SK-N-SH (cell line): ENCODE measurements around the gene GOLGB1. TPM values are rescaled to one million over a fixed set of nuclear protein-coding genes. Genes with fewer than 3 reads are reported as not detected.

Source experiments
- CTCF ChIA-PET: fragments of 300-600, 350-600 bp; formaldehyde crosslinking; extraction: SDS; loops from one replicate; lab custom pipeline; 2021; lab: Yijun Ruan, JAX
- POLR2A ChIA-PET: fragments of 350-600 bp; sonication (Branson Sonifier 250); formaldehyde crosslinking; extraction: SDS; loops from one replicate; lab custom pipeline; 2020; ENCODE audit warnings: antibody characterized with exemption, inconsistent platforms; lab: Yijun Ruan, JAX
- DNase-seq: peaks from one replicate; pipeline ENCODE4 v3.0.0; 2012
- H2AFZ ChIP-seq: fragments of 200-600 bp; sonication (generic); 2 replicates; pipeline ENCODE4 v1.8.1; 2016; ENCODE audit warnings: antibody characterized with exemption, mild to moderate bottlenecking, low read depth
- H3F3A ChIP-seq: fragments of 200-600 bp; sonication (generic); replicated peaks from 2 replicates; pipeline ENCODE3; 2016; ENCODE audit warnings: antibody characterized with exemption, mild to moderate bottlenecking; ENCODE audit not compliant: insufficient read depth
- H3K27ac ChIP-seq, 2 experiments: fragments of 200-500 bp in 1 of 2; fragments of 200-600 bp in 1 of 2; sonication (Bioruptor generic) in 1 of 2; sonication (generic), shearing (Covaris generic) in 1 of 2; 2 replicates each; pipeline versions ENCODE4 v1.5.1 to v1.6.1; 2014 to 2016; ENCODE audit warnings: low read depth in 2 of 2, inconsistent platforms in 1 of 2, low read length in 1 of 2, mild to moderate bottlenecking in 1 of 2, mixed read lengths in 1 of 2
- H3K27me3 ChIP-seq: fragments of 200-600 bp; sonication (generic), shearing (Covaris generic); 2 replicates; pipeline ENCODE4 v1.6.1; 2016; ENCODE audit warnings: mixed run types; ENCODE audit not compliant: insufficient read depth
- H3K36me3 ChIP-seq, 2 experiments: fragments of 200-500 bp in 1 of 2; fragments of 200-600 bp in 1 of 2; sonication (Bioruptor generic) in 1 of 2; sonication (generic) in 1 of 2; replicated peaks in 1 of 2; 2 replicates each; pipeline versions ENCODE3 to v1.5.1; 2014 to 2016; ENCODE audit warnings: low read length in 1 of 2, mild to moderate bottlenecking in 1 of 2; ENCODE audit not compliant: insufficient read depth in 2 of 2, control insufficient read depth in 1 of 2
- H3K4me1 ChIP-seq, 2 experiments: fragments of 200-500 bp in 1 of 2; fragments of 200-600 bp in 1 of 2; sonication (Bioruptor generic) in 1 of 2; sonication (generic), shearing (Covaris generic) in 1 of 2; 2 replicates each; pipeline versions ENCODE4 v1.5.1 to v1.6.1; 2014 to 2016; ENCODE audit warnings: low read depth in 1 of 2, low read length in 1 of 2, mixed run types in 1 of 2; ENCODE audit not compliant: insufficient read depth in 2 of 2, control insufficient read depth in 1 of 2
- H3K4me2 ChIP-seq: fragments of 200-600 bp; sonication (generic), shearing (Covaris generic); 2 replicates; pipeline ENCODE4 v1.6.1; 2017; ENCODE audit warnings: mixed run types
- H3K4me3 ChIP-seq, 2 experiments: fragments of 200-500 bp in 1 of 2; fragments of 200-600 bp in 1 of 2; sonication (Bioruptor generic) in 1 of 2; sonication (generic), shearing (Covaris generic) in 1 of 2; 2 replicates each; pipeline versions ENCODE4 v1.5.1 to v1.8.1; 2014 to 2016; ENCODE audit warnings: low read depth in 2 of 2, inconsistent platforms in 1 of 2, low read length in 1 of 2, mild to moderate bottlenecking in 1 of 2, mixed read lengths in 1 of 2, moderate library complexity in 1 of 2
- H3K79me2 ChIP-seq: fragments of 200-600 bp; sonication (generic); 2 replicates; pipeline ENCODE4 v1.8.1; 2017; ENCODE audit warnings: mild to moderate bottlenecking; ENCODE audit not compliant: insufficient read depth
- H3K9ac ChIP-seq: fragments of 200-600 bp; sonication (generic); 2 replicates; pipeline ENCODE4 v1.6.1; 2017; ENCODE audit warnings: mixed run types
- H3K9me2 ChIP-seq: fragments of 200-600 bp; sonication (generic); 2 replicates; pipeline ENCODE4 v1.6.1; 2017; ENCODE audit warnings: mixed run types
- H3K9me3 ChIP-seq: fragments of 200-600 bp; sonication (generic); 2 replicates; pipeline ENCODE4 v1.6.1; 2017; ENCODE audit warnings: mixed run types, mild to moderate bottlenecking, moderate library complexity
- H4K20me1 ChIP-seq: fragments of 200-600 bp; sonication (generic); 2 replicates; pipeline ENCODE4 v1.6.1; 2017; ENCODE audit warnings: mild to moderate bottlenecking, mixed run types; ENCODE audit not compliant: insufficient read depth
- CHD2 ChIP-seq: fragments of 150-350 bp; IDR thresholded peaks from 2 replicates; pipeline ENCODE4 v1.6.1; 2018; ENCODE audit warnings: low read length; ENCODE audit not compliant: partially characterized antibody
- EZH2phosphoT487 ChIP-seq: fragments of 200-600 bp; sonication (generic); IDR thresholded peaks from 2 replicates; pipeline ENCODE4 v1.6.1; 2017; ENCODE audit warnings: low read depth, mixed run types, mild to moderate bottlenecking, antibody characterized with exemption, moderate library complexity, borderline replicate concordance
- FOSL2 ChIP-seq: IDR thresholded peaks from 2 replicates; pipeline ENCODE4 v1.4.0; 2012; ENCODE audit warnings: low read depth, mild to moderate bottlenecking, moderate library complexity, borderline replicate concordance
- FOXJ3 ChIP-seq: sonication (generic); formaldehyde crosslinking; IDR thresholded peaks from 2 replicates; pipeline ENCODE4 v1.5.1; 2020; ENCODE audit warnings: mild to moderate bottlenecking, missing genetic modification reagents
- GABPA ChIP-seq: IDR thresholded peaks from 2 replicates; pipeline ENCODE4 v1.4.0; 2012; ENCODE audit warnings: low read depth, mild to moderate bottlenecking
- GATA2 ChIP-seq: sonication (generic); formaldehyde crosslinking; IDR thresholded peaks from 2 replicates; pipeline ENCODE4 v1.5.0; 2020; ENCODE audit warnings: mild to moderate bottlenecking, missing genetic modification reagents
- JUND ChIP-seq: IDR thresholded peaks from 2 replicates; pipeline ENCODE4 v1.4.0; 2012
- MXI1 ChIP-seq: IDR thresholded peaks from 2 replicates; pipeline ENCODE4 v1.6.1; 2012; ENCODE audit warnings: mild to moderate bottlenecking, low read depth, low read length, improper control_type of control experiment
- NFIC ChIP-seq: IDR thresholded peaks from 2 replicates; pipeline ENCODE4 v1.4.0; 2012; ENCODE audit warnings: borderline replicate concordance
- POLR2AphosphoS5 ChIP-seq: IDR thresholded peaks from 2 replicates; pipeline ENCODE4 v1.6.1; 2012; ENCODE audit warnings: low read depth, low read length
- RAD21 ChIP-seq: IDR thresholded peaks from 2 replicates; pipeline ENCODE4 v1.6.1; 2012; ENCODE audit warnings: mild to moderate bottlenecking, low read length
- RCOR1 ChIP-seq: fragments of 150-350 bp; IDR thresholded peaks from 2 replicates; pipeline ENCODE4 v1.6.1; 2017; ENCODE audit warnings: antibody characterized with exemption, low read length
- RXRA ChIP-seq: IDR thresholded peaks from 2 replicates; pipeline ENCODE4 v1.4.0; 2012; ENCODE audit warnings: low read depth, mild to moderate bottlenecking, borderline replicate concordance
- TAF1 ChIP-seq: IDR thresholded peaks from 2 replicates; pipeline ENCODE4 v1.6.1; 2012; ENCODE audit warnings: low read depth, mild to moderate bottlenecking, low read length, moderate library complexity, borderline replicate concordance
- TCF12 ChIP-seq: IDR thresholded peaks from 2 replicates; pipeline ENCODE4 v1.4.0; 2012
- YY1 ChIP-seq: IDR thresholded peaks from 2 replicates; pipeline ENCODE4 v1.4.0; 2012; ENCODE audit warnings: low read depth, mild to moderate bottlenecking
- WGBS: methylation state at CpG from one replicate; pipeline ENCODE4 v1.1.6; 2017; ENCODE audit warnings: low lambda C conversion rate; 5-methylcytosine and 5-hydroxymethylcytosine counted together
- polyA plus RNA-seq, 3 experiments: library from polyadenylated mRNA; depleted of rRNA; stranded (reverse); fragments of >200 nt; gene quantifications; 2 replicates each; pipeline ENCODE4 v1.2.3, GENCODE V29; 2012
- TF ChIP-seq, protein P1 (sequence below): IDR thresholded peaks from 2 replicates; pipeline ENCODE4 v1.4.0; 2012; ENCODE audit warnings: low read depth, borderline replicate concordance
- TF ChIP-seq, protein P2 (sequence below): IDR thresholded peaks from 2 replicates; pipeline ENCODE4 v1.6.1; 2012; ENCODE audit warnings: mild to moderate bottlenecking, low read depth, low read length, moderate library complexity
- TF ChIP-seq, protein P3 (sequence below): fragments of 200-600 bp; sonication (generic); IDR thresholded peaks from 2 replicates; pipeline ENCODE4 v1.6.1; 2017; ENCODE audit warnings: antibody characterized with exemption, mild to moderate bottlenecking, moderate library complexity

Gene GOLGB1
- polyA plus RNA-seq, 1 of the 3 experiments (the other 2 are of a cell fraction) = 10.3 TPM

DNA sequence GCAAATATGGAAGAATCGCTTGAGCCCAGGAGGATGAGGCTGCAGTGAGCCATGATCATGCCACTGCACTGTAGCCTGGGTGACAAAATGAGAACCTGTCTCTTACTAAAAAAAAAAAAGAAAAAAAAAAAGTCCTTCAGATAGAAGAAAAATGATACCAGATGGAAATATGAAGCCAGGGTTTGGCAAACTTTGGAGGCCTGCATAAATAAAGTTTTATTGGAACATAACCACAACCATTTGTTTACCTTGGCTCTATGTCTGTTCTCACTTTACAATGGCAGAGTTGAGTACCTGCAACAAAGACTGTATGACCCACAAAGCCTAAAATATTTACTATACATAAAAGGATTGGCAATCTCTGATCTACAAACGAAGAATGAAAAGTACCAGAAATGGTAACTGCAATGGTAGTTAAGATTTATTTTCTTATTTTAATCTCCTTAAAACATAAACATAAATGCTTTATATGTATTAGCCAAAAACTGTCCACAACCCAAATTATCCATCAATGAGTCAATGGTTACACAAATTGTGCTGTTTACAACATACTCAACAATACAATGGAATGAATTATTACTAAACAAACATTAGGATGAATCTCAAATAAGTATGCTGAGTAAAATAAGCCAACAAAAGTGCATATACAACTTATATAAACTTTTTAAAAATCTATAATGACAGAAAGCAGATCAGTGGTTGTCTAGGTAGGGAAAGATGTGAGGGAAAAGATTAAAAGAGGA is 41.8 kb downstream of the GOLGB1 start:
- Histone ChIP-seq H3F3A (peaks cover 6% of the 10 kb centered on the region), H3K36me3 (peaks cover 15 to 65% of the 10 kb centered on the region in 2 experiments)
- CTCF ChIA-PET = no interaction called here
- no peak for TF ChIP-seq GABPA
- no peak for TF ChIP-seq FOSL2
- no peak for TF ChIP-seq JUND
- TF ChIP-seq YY1 = no peak
- TF ChIP-seq MXI1 = no peak
- no peak for TF ChIP-seq POLR2AphosphoS5
- TF ChIP-seq, protein P1, sequence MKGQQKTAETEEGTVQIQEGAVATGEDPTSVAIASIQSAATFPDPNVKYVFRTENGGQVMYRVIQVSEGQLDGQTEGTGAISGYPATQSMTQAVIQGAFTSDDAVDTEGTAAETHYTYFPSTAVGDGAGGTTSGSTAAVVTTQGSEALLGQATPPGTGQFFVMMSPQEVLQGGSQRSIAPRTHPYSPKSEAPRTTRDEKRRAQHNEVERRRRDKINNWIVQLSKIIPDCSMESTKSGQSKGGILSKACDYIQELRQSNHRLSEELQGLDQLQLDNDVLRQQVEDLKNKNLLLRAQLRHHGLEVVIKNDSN = no peak
- no peak for TF ChIP-seq RCOR1
- TF ChIP-seq TAF1 = no peak
- TF ChIP-seq FOXJ3 = no peak
- TF ChIP-seq CHD2 = no peak
- TF ChIP-seq TCF12 = no peak
- TF ChIP-seq, protein P2, sequence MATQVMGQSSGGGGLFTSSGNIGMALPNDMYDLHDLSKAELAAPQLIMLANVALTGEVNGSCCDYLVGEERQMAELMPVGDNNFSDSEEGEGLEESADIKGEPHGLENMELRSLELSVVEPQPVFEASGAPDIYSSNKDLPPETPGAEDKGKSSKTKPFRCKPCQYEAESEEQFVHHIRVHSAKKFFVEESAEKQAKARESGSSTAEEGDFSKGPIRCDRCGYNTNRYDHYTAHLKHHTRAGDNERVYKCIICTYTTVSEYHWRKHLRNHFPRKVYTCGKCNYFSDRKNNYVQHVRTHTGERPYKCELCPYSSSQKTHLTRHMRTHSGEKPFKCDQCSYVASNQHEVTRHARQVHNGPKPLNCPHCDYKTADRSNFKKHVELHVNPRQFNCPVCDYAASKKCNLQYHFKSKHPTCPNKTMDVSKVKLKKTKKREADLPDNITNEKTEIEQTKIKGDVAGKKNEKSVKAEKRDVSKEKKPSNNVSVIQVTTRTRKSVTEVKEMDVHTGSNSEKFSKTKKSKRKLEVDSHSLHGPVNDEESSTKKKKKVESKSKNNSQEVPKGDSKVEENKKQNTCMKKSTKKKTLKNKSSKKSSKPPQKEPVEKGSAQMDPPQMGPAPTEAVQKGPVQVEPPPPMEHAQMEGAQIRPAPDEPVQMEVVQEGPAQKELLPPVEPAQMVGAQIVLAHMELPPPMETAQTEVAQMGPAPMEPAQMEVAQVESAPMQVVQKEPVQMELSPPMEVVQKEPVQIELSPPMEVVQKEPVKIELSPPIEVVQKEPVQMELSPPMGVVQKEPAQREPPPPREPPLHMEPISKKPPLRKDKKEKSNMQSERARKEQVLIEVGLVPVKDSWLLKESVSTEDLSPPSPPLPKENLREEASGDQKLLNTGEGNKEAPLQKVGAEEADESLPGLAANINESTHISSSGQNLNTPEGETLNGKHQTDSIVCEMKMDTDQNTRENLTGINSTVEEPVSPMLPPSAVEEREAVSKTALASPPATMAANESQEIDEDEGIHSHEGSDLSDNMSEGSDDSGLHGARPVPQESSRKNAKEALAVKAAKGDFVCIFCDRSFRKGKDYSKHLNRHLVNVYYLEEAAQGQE = no peak
- TF ChIP-seq EZH2phosphoT487 = no peak
- TF ChIP-seq, protein P3, sequence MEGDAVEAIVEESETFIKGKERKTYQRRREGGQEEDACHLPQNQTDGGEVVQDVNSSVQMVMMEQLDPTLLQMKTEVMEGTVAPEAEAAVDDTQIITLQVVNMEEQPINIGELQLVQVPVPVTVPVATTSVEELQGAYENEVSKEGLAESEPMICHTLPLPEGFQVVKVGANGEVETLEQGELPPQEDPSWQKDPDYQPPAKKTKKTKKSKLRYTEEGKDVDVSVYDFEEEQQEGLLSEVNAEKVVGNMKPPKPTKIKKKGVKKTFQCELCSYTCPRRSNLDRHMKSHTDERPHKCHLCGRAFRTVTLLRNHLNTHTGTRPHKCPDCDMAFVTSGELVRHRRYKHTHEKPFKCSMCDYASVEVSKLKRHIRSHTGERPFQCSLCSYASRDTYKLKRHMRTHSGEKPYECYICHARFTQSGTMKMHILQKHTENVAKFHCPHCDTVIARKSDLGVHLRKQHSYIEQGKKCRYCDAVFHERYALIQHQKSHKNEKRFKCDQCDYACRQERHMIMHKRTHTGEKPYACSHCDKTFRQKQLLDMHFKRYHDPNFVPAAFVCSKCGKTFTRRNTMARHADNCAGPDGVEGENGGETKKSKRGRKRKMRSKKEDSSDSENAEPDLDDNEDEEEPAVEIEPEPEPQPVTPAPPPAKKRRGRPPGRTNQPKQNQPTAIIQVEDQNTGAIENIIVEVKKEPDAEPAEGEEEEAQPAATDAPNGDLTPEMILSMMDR = no peak
- TF ChIP-seq GATA2 (CRISPR knock-in tag) = no peak
- no peak for TF ChIP-seq RXRA
- TF ChIP-seq RAD21 = no peak
- no peak for TF ChIP-seq NFIC
- TF ChIP-seq, all 33 proteins: peak for 0
- no peaks in the 10 kb centered on the region for H3K9me2 ChIP-seq
- H3K4me2 ChIP-seq = no peak overlapping the region
- no peaks in the 10 kb centered on the region for H3K27me3 ChIP-seq
- H4K20me1 ChIP-seq = no peaks in the 10 kb centered on the region
- H3K9me3 ChIP-seq = no peaks in the 10 kb centered on the region
- no peak overlapping the region for H3K4me3 ChIP-seq
- H2AFZ ChIP-seq = no peak overlapping the region
- no peak overlapping the region for H3K27ac ChIP-seq
- WGBS = 95% methylated on average over 2 of the region's 2 CpGs
- no peak overlapping the region for H3K9ac ChIP-seq
- no peak for DNase-seq
- no peaks in the 10 kb centered on the region for H3K4me1 ChIP-seq
- POLR2A ChIA-PET = no interaction called here
- H3K79me2 ChIP-seq = peaks cover 20% of the 10 kb centered on the region; the same call in 1 of the 2 replicates
